Measurements from ENCODE around the gene CSTA. TPM values are rescaled to one million over a fixed set of nuclear protein-coding genes. Genes with fewer than 3 reads are reported as not detected.

The CSTA gene
- total RNA-seq, 1 donor from 2014 or later = not detected

DNA sequence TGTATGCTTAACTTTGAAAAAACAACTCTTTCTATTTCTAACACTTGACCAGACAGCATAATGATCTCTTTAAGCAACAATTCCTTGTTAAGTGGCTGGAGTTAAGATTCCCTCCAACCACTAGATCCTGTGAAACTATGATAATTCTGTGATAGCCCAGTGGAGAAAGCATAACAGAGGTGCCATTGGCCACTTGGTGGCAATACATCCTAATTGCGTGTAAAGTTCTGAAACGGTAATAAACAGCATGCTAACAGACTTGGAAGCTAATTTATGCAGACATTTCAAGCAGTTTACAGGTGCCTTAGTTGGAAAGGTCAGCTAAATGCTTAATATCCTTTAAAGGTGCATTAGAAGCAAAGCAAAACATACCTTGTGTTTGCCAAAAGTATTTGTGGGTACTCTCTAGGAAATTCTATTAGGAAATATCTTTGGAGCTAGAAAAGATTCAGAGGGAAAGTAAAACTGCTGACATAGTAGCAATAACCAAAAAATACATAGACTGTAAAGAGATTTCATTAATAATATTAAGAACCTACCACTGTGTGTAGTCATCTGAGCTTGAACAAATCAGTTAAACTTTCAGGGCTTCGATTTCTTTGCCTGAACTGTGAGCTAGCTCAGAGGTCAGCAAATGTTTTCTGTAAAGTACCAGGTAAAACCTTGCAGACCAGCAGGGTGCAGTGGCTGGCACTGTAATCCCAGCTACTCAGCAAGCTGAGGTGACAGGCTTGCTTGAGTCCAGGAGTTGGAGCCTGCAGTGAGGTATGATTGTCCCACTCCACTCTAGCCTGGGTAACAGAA is 19.0 kb upstream of the CSTA start:
- intact Hi-C loops (cut with DNase I) = no loop called here
- Histone ChIP-seq H3K4me1 (no peaks in the 10 kb centered on the region), H3K27me3 (no peaks in the 10 kb centered on the region), H3K4me3 (no peak overlapping the region), H3K27ac (no peak overlapping the region), H3K9me3 (no peaks in the 10 kb centered on the region), H3K36me3 (no peaks in the 10 kb centered on the region)
- DNase-seq (ENCODE audit: low spot score in 2 of 2) = no peak
- TF ChIP-seq CTCF (IDR thresholded peaks at IDR 0.05) = no peak

DNA sequence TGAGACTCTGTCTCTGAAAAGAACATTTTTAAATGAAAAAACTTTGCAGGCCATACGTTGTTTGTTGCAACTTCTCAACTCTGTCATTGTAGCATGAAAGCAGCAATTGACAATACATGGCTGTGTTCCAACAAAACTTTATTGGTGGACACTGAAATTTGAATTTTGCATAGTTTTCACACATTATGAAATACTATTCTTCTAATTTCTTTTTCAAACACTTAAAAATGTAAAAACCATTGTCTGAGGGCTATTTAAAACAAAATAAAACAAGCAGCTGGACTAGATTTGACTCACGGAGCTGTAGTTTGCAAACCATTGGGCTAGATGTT is 18.5 kb upstream of the CSTA start:
- H3K27ac ChIP-seq = no peak overlapping the region
- no peak for TF ChIP-seq CTCF (IDR thresholded peaks at IDR 0.05)
- intact Hi-C loops (cut with DNase I) = no loop called here
- H3K9me3 ChIP-seq = no peaks in the 10 kb centered on the region
- no peaks in the 10 kb centered on the region for H3K36me3 ChIP-seq
- no peaks in the 10 kb centered on the region for H3K27me3 ChIP-seq
- H3K4me1 ChIP-seq = no peaks in the 10 kb centered on the region
- no peak for DNase-seq (ENCODE audit: low spot score in 2 of 2)
- no peak overlapping the region for H3K4me3 ChIP-seq

DNA sequence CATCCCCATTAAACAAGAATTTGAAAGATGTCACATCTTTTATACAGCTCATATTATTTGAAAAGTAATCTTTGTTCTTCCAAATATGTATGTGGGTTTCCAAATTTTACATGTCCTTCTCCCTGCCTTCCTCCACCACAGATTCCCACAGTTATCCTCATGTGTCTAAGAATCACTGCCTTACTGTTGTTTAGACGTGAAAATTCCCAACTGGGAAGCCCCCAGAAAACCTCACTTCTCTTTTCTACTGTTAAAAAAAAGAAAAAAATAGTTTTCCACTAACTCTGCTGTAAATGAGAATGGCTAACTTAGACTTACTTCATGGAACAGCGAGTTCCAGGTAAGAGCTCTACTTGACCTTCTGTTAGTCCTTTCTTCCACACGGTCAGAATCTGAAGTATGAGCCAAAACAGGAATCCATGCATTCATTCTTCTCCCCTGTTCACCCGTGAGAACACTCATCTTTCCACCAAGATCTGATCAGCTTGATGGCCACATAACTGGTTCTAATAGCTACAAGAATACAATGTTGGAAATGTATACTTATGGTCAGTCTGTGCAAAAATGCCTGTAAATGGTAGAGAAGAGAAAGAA is 17.9 kb upstream of the CSTA start:
- Histone ChIP-seq H3K27me3 (no peaks in the 10 kb centered on the region), H3K9me3 (no peaks in the 10 kb centered on the region), H3K4me1 (no peaks in the 10 kb centered on the region), H3K36me3 (no peaks in the 10 kb centered on the region), H3K4me3 (no peak overlapping the region), H3K27ac (no peak overlapping the region)
- intact Hi-C loops (cut with DNase I) = no loop called here
- TF ChIP-seq CTCF (IDR thresholded peaks at IDR 0.05) = no peak
- no peak for DNase-seq (ENCODE audit: low spot score in 2 of 2)

DNA sequence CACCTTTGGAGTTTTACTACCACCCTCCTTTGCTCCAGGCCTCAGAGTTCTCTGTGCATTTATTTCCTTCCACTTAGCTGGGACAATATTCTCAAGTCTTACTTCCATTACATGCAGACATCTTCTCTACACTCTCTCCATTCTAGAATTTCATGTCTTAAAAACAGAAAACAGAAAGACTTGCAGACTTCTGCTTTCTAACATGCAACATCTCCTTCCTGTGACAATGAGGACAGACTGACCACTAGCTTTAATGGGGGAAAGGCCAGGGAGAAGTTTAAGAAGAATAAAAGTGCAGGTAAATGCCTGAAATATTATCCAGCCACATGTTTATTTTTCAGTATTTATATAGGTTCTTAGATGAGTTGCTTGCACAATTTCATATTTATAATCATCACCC is 17.1 kb upstream of the CSTA start:
- Histone ChIP-seq H3K9me3 (no peaks in the 10 kb centered on the region), H3K27ac (no peak overlapping the region), H3K27me3 (no peaks in the 10 kb centered on the region), H3K4me3 (no peak overlapping the region), H3K36me3 (no peaks in the 10 kb centered on the region), H3K4me1 (no peaks in the 10 kb centered on the region)
- intact Hi-C loops (cut with DNase I) = no loop called here
- no peak for DNase-seq (ENCODE audit: low spot score in 2 of 2)
- no peak for TF ChIP-seq CTCF (IDR thresholded peaks at IDR 0.05)

DNA sequence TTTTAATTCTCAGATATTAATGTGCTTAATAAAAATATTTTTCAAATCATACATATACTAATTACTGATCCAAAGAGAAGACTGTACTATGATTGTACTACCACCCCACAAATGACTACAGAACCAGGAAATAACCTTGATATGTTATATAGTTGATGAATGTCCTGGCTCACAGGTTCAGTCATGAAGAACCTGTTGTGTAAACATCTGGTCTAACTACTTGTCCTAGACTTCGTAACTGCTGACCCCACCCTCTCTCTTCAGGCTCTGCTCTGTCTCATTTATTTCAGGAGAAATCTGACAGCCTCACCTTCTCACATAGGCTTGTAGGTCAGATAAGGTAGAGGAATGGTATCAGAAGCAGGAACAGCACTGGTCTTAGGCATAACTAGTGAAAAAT is 14.7 kb upstream of the CSTA start:
- intact Hi-C loops (cut with DNase I) = no loop called here
- no peak for TF ChIP-seq CTCF (IDR thresholded peaks at IDR 0.05)

More for the DNA sequence above, 14.7 kb upstream of the CSTA start:
- DNase-seq (ENCODE audit: low spot score in 2 of 2) = no peak
- H3K4me1 ChIP-seq = no peaks in the 10 kb centered on the region
- no peak overlapping the region for H3K27ac ChIP-seq
- no peaks in the 10 kb centered on the region for H3K36me3 ChIP-seq
- no peaks in the 10 kb centered on the region for H3K27me3 ChIP-seq
- no peak overlapping the region for H3K4me3 ChIP-seq
- no peaks in the 10 kb centered on the region for H3K9me3 ChIP-seq
